GM23338 (cell line): ENCODE data around the gene CCBE1. TPM values are rescaled to one million over a fixed set of nuclear protein-coding genes. Genes with fewer than 3 reads are reported as not detected.

Experiments used
- ATAC-seq: fragments of 200-7000 bp; cut with Tn5 transposase; 3 replicates; pipeline ENCODE4 v1.9.1; 2020
- DNase-seq: peaks from one replicate; pipeline ENCODE4 v3.0.0-alpha.2; 2015; ENCODE audit warnings: low spot score
- H2AFZ ChIP-seq: fragments of 200-600 bp; sonication (generic); 2 replicates; pipeline ENCODE4 v1.8.0; 2016; ENCODE audit warnings: antibody characterized with exemption, mild to moderate bottlenecking, moderate library complexity
- H3F3A ChIP-seq: fragments of 200-600 bp; sonication (generic); replicated peaks from 2 replicates; pipeline ENCODE4 v1.8.0; 2017; ENCODE audit warnings: antibody characterized with exemption, mixed run types, low read depth
- H3K27ac ChIP-seq: fragments of 200-600 bp; sonication (generic); 2 replicates; pipeline ENCODE4 v1.6.1; 2016; ENCODE audit warnings: low read depth
- H3K27me3 ChIP-seq: fragments of 200-600 bp; sonication (generic); 2 replicates; pipeline ENCODE4 v1.8.0; 2016; ENCODE audit warnings: mild to moderate bottlenecking, mixed run types, moderate library complexity; ENCODE audit not compliant: insufficient read depth
- H3K36me3 ChIP-seq: fragments of 200-600 bp; sonication (generic); 2 replicates; pipeline ENCODE4 v1.8.0; 2016; ENCODE audit warnings: mild to moderate bottlenecking; ENCODE audit not compliant: insufficient read depth
- H3K4me1 ChIP-seq: fragments of 200-600 bp; sonication (generic); 2 replicates; pipeline ENCODE4 v1.8.0; 2016; ENCODE audit warnings: mild to moderate bottlenecking, moderate library complexity; ENCODE audit not compliant: insufficient read depth
- H3K4me2 ChIP-seq: fragments of 200-600 bp; sonication (generic); 2 replicates; pipeline ENCODE4 v1.7.1; 2017; ENCODE audit warnings: mixed run types
- H3K4me3 ChIP-seq: fragments of 200-600 bp; sonication (generic); 2 replicates; pipeline ENCODE4 v1.6.1; 2016; ENCODE audit warnings: mixed run types
- H3K79me2 ChIP-seq: fragments of 200-600 bp; sonication (generic); replicated peaks from 2 replicates; pipeline ENCODE4 v1.8.0; 2017; ENCODE audit warnings: mild to moderate bottlenecking; ENCODE audit not compliant: insufficient read depth
- H3K9me2 ChIP-seq: fragments of 200-600 bp; sonication (generic); 2 replicates; pipeline ENCODE4 v1.8.0; 2017; ENCODE audit not compliant: insufficient read depth
- H4K20me1 ChIP-seq: fragments of 200-600 bp; sonication (generic); replicated peaks from 2 replicates; pipeline ENCODE4 v1.8.0; 2017; ENCODE audit warnings: mild to moderate bottlenecking; ENCODE audit not compliant: insufficient read depth
- H3K27ac Mint-ChIP-seq: 2 replicates; pipeline ENCODE4 v1.8.0; 2020; ENCODE audit warnings: inconsistent platforms, mild to moderate bottlenecking, moderate library complexity, mixed read lengths
- H3K27me3 Mint-ChIP-seq: 3 replicates; pipeline ENCODE4 v1.8.0; 2022; ENCODE audit warnings: low read depth, mild to moderate bottlenecking, moderate library complexity, mixed read lengths, inconsistent platforms; ENCODE audit not compliant: insufficient read depth, poor library complexity
- H3K36me3 Mint-ChIP-seq: 3 replicates; pipeline ENCODE4 v1.8.0; 2021; ENCODE audit warnings: low read depth, mild to moderate bottlenecking, inconsistent platforms, moderate library complexity, mixed read lengths
- H3K4me1 Mint-ChIP-seq: 3 replicates; pipeline ENCODE4 v1.8.0; 2020; ENCODE audit warnings: mild to moderate bottlenecking, inconsistent platforms, mixed read lengths
- H3K4me3 Mint-ChIP-seq: 3 replicates; pipeline ENCODE4 v1.8.0; 2021; ENCODE audit warnings: moderate library complexity, mild to moderate bottlenecking, inconsistent platforms, mixed read lengths
- H3K9me3 Mint-ChIP-seq: 3 replicates; pipeline ENCODE4 v1.8.0; 2020; ENCODE audit warnings: moderate library complexity, mild to moderate bottlenecking, inconsistent platforms, mixed read lengths
- CTCF ChIP-seq, 2 experiments: fragments of 200-600 bp in 1 of 2; sonication (generic) in 1 of 2; conservative IDR thresholded peaks; 2 replicates each; pipeline versions ENCODE4 v1.5.1 to v1.6.1; 2016 to 2017; ENCODE audit warnings: antibody characterized with exemption in 2 of 2, low read depth in 2 of 2, mild to moderate bottlenecking in 2 of 2, moderate library complexity in 1 of 2
- ETS1 ChIP-seq: IDR thresholded peaks from 2 replicates; pipeline ENCODE4 v1.6.1; 2016; ENCODE audit warnings: antibody characterized with exemption
- EZH2phosphoT487 ChIP-seq: fragments of 200-600 bp; sonication (generic); IDR thresholded peaks from one replicate; pipeline ENCODE4 v1.8.1; 2018; ENCODE audit warnings: antibody characterized with exemption; ENCODE audit not compliant: unreplicated experiment
- JUNB ChIP-seq: IDR thresholded peaks from one replicate; pipeline ENCODE4 v1.6.1; 2016; ENCODE audit warnings: antibody characterized with exemption; ENCODE audit not compliant: unreplicated experiment
- NANOG ChIP-seq: IDR thresholded peaks from 2 replicates; pipeline ENCODE4 v1.6.1; 2016; ENCODE audit warnings: antibody characterized with exemption, borderline replicate concordance
- POLR2AphosphoS5 ChIP-seq: IDR thresholded peaks from 2 replicates; pipeline ENCODE4 v1.6.1; 2016; ENCODE audit warnings: antibody characterized with exemption, low read depth
- STAT1 ChIP-seq: IDR thresholded peaks from one replicate; pipeline ENCODE4 v1.6.1; 2016; ENCODE audit warnings: antibody characterized with exemption; ENCODE audit not compliant: unreplicated experiment
- ZNF114 ChIP-seq: fragments of 250-450 bp; sonication (Bioruptor Pico); IDR thresholded peaks from 2 replicates; pipeline ENCODE4 v1.5.0; 2020; ENCODE audit warnings: mild to moderate bottlenecking, moderate library complexity
- ZNF331 ChIP-seq: fragments of 250-450 bp; sonication (Bioruptor Pico); IDR thresholded peaks from 2 replicates; pipeline ENCODE4 v1.5.0; 2020; ENCODE audit warnings: low read depth, mild to moderate bottlenecking, moderate library complexity
- polyA plus RNA-seq: library from polyadenylated mRNA; unstranded; fragments of >200 nt; fragmentation: Nextera tagmentation; extraction: Ambion mirVana; gene quantifications from 2 replicates; pipeline ENCODE4 v1.2.1, GENCODE V29; 2016
- total RNA-seq: library from RNA; depleted of rRNA; stranded (reverse); fragments of >200 nt; shearing (Covaris generic); gene quantifications from 2 replicates; pipeline ENCODE4 v1.2.3, GENCODE V29; 2014
- TF ChIP-seq, protein P1 (sequence below): IDR thresholded peaks from one replicate; pipeline ENCODE4 v1.6.1; 2018; ENCODE audit warnings: antibody characterized with exemption; ENCODE audit not compliant: unreplicated experiment

Gene CCBE1
- total and polyA plus RNA-seq, 2 experiments from 2014 or later = 2.1 to 2.6 TPM

DNA sequence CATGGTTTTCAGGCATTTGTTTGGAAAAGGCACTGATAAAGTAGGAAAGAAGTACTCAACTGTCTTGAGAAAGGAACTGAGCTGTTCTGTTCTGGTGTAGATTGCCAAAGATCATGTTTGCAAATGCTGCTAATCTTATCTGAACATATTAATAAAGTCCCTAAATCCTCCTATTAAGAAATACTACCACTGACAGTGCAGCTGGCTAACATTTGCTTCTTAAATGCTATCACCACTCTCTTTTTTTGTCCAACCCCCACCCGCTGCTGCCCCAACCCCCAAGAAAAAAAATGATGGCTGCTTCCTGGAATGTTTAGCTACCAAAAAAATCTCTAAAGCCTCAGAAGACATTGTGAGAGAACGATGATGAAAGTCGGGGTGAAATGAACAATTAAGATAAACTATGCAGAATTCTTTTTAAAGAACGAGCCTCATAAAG lies 130.7 kb downstream of the CCBE1 start:
- Histone ChIP-seq H3F3A (no peaks in the 10 kb centered on the region), H2AFZ (no peak overlapping the region), H3K36me3 (no peaks in the 10 kb centered on the region), H3K4me2 (no peak overlapping the region), H3K4me1 (peaks cover 3% of the 10 kb centered on the region; the same call in 1 of the 2 replicates), H3K27ac (no peak overlapping the region), H3K9me2 (peaks cover 13% of the 10 kb centered on the region), H4K20me1 (no peaks in the 10 kb centered on the region), H3K4me3 (no peak overlapping the region), H3K79me2 (no peaks in the 10 kb centered on the region), H3K27me3 (no peaks in the 10 kb centered on the region)
- no peak for DNase-seq
- Mint-ChIP-seq H3K27ac (no peak overlapping the region), H3K9me3 (no peaks in the 10 kb centered on the region; the same call in 2 of the 3 replicates), H3K4me3 (no peak overlapping the region), H3K4me1 (peaks cover 24% of the 10 kb centered on the region), H3K27me3 (peaks cover 1% of the 10 kb centered on the region), H3K36me3 (no peaks in the 10 kb centered on the region)
- ATAC-seq = no peak
- no peak for TF ChIP-seq POLR2AphosphoS5
- TF ChIP-seq ZNF331 = no peak
- TF ChIP-seq JUNB = no peak
- TF ChIP-seq CTCF (conservative IDR thresholded peaks at IDR 0.05; ENCODE audit: low read depth in 2 of 2) = no peak
- TF ChIP-seq, protein P1, sequence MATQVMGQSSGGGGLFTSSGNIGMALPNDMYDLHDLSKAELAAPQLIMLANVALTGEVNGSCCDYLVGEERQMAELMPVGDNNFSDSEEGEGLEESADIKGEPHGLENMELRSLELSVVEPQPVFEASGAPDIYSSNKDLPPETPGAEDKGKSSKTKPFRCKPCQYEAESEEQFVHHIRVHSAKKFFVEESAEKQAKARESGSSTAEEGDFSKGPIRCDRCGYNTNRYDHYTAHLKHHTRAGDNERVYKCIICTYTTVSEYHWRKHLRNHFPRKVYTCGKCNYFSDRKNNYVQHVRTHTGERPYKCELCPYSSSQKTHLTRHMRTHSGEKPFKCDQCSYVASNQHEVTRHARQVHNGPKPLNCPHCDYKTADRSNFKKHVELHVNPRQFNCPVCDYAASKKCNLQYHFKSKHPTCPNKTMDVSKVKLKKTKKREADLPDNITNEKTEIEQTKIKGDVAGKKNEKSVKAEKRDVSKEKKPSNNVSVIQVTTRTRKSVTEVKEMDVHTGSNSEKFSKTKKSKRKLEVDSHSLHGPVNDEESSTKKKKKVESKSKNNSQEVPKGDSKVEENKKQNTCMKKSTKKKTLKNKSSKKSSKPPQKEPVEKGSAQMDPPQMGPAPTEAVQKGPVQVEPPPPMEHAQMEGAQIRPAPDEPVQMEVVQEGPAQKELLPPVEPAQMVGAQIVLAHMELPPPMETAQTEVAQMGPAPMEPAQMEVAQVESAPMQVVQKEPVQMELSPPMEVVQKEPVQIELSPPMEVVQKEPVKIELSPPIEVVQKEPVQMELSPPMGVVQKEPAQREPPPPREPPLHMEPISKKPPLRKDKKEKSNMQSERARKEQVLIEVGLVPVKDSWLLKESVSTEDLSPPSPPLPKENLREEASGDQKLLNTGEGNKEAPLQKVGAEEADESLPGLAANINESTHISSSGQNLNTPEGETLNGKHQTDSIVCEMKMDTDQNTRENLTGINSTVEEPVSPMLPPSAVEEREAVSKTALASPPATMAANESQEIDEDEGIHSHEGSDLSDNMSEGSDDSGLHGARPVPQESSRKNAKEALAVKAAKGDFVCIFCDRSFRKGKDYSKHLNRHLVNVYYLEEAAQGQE = no peak
- no peak for TF ChIP-seq STAT1
- TF ChIP-seq ZNF114 (CRISPR knock-in tag) = no peak
- TF ChIP-seq ETS1 = no peak
- TF ChIP-seq NANOG = no peak
- no peak for TF ChIP-seq EZH2phosphoT487

- Histone ChIP-seq H3K27me3 (no peaks in the 10 kb centered on the region), H3K36me3 (no peaks in the 10 kb centered on the region), H3K79me2 (no peaks in the 10 kb centered on the region), H3F3A (no peaks in the 10 kb centered on the region), H3K27ac (no peak overlapping the region), H4K20me1 (no peaks in the 10 kb centered on the region), H2AFZ (no peak overlapping the region), H3K9me2 (peaks cover 13% of the 10 kb centered on the region), H3K4me3 (no peak overlapping the region), H3K4me2 (no peak overlapping the region), H3K4me1 (peaks cover 3% of the 10 kb centered on the region; the same call in 1 of the 2 replicates)
- ATAC-seq = no peak
- Mint-ChIP-seq H3K9me3 (no peaks in the 10 kb centered on the region; the same call in 2 of the 3 replicates), H3K27ac (peak overlapping the region; percentile 72; the same call in 1 of the 2 replicates), H3K4me3 (no peak overlapping the region), H3K27me3 (peaks cover 1% of the 10 kb centered on the region), H3K36me3 (no peaks in the 10 kb centered on the region), H3K4me1 (peaks cover 24% of the 10 kb centered on the region)
- DNase-seq = no peak
- TF ChIP-seq EZH2phosphoT487 (no peak), ZNF331 (no peak)
Observed at GRCh38 chr18:59565957-59566356, 131.3 kb downstream of the CCBE1 start.
